ENCODE data around the gene SLC28A1. TPM values are rescaled to one million over a fixed set of nuclear protein-coding genes. Genes with fewer than 3 reads are reported as not detected.
A peak's percentile ranks its signal among the peaks of the same experiment; 100 is the strongest.

SLC28A1 gene
- total RNA-seq, 4 donors from 2014 or later = not detected

DNA sequence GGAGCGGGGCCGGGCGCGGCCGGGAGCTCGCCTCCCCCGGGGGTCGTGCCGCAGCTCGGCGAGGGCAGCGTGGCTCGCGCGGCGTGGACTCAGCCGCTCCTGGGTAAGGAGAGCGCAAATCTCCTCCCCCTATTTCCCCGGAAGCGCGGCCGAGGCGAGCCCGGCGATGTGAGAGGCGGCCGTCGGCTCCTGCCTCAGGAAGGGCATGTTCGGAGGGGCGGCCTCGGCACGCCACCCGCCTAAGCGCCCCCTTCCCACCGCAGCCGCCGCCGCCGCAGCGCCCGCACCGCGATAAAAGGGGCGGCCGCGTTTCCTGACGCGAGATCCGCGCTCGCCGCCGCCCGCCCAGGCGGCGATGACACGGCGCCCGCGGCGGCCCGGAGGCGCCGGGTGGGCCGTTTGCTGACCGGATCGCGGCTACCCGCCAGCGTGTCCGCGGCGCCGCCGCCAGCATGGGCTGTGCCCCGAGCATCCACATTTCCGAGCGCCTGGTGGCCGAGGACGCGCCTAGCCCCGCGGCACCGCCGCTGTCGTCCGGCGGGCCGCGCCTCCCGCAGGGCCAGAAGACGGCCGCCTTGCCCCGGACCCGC is 97.3 kb downstream of the SLC28A1 start, which contains the start of gene PDE8A:
PDE8A (plus strand) TSS at position 146 of the 590 bp plus-strand sequence; CDS start at position 453, 307 bp downstream.
- no peaks in the 10 kb centered on the region for H3K36me3 ChIP-seq
- intact Hi-C loops (cut with DNase I; ENCODE audit: low total_unique reads) (loop anchor here (2.0 kb wide), 1 partner anchor 61 kb away; no protein-coding TSS in a partner anchor), in situ Hi-C loops (cut with MboI; ENCODE audit: low pct_ligation_motif_present in 1 of 4, low pct_unique_long_range_greater_than_20kb in 1 of 4, low sequenced_read_pairs in 3 of 4) (no loop called here)
- H3K9me3 ChIP-seq = no peaks in the 10 kb centered on the region
- TF ChIP-seq EP300 (IDR thresholded peaks at IDR 0.05; ENCODE audit: low read depth) (no peak), POLR2AphosphoS5 (IDR thresholded peaks at IDR 0.05) (no peak), CTCF (IDR thresholded peaks at IDR 0.05) (no peak), POLR2A (IDR thresholded peaks at IDR 0.05) (no peak)
- WGBS, 2 donors (ENCODE audit: low coverage in 1 of 2) = 0% methylated on average over 2 to 52 of the region's 95 CpGs
- DNase-seq = peak; percentile 63
- peak within 1 kb of the TSS; percentile 97 to 98 (median 97) for H3K27ac ChIP-seq
- H3K4me3 ChIP-seq = peak within 1 kb of the TSS; percentile 89 to 96 (median 93)
- H3K4me1 ChIP-seq = peaks cover 3 to 51% (median 36%) of the 10 kb centered on the region in 4 donors
- no peaks in the 10 kb centered on the region for H3K27me3 ChIP-seq

- H3K4me3 ChIP-seq = peak overlapping the region; percentile 89 to 96 (median 93)
- H3K27me3 ChIP-seq = no peaks in the 10 kb centered on the region
- no peaks in the 10 kb centered on the region for H3K9me3 ChIP-seq
- WGBS, 2 donors (ENCODE audit: low coverage in 1 of 2) = 1 to 4% methylated on average over 5 to 46 of the region's 46 CpGs
- intact Hi-C loops (cut with DNase I; ENCODE audit: low total_unique reads) (loop anchor here (2.0 kb wide), 1 partner anchor 60 kb away; no protein-coding TSS in a partner anchor), in situ Hi-C loops (cut with MboI; ENCODE audit: low pct_ligation_motif_present in 1 of 4, low pct_unique_long_range_greater_than_20kb in 1 of 4, low sequenced_read_pairs in 3 of 4) (no loop called here)
- no peaks in the 10 kb centered on the region for H3K36me3 ChIP-seq
- peak; percentile 70 for DNase-seq
- TF ChIP-seq POLR2AphosphoS5 (IDR thresholded peaks at IDR 0.05) (peak in 2 of 3 donors; percentile 67 to 72), POLR2A (IDR thresholded peaks at IDR 0.05) (peak; percentile 74), CTCF (IDR thresholded peaks at IDR 0.05) (no peak)
- H3K4me1 ChIP-seq = peaks cover 3 to 57% (median 38%) of the 10 kb centered on the region in 4 donors
- peak overlapping the region; percentile 97 to 98 (median 97) for H3K27ac ChIP-seq
Measured at GRCh38 chr15:84982301-84982920, 97.9 kb downstream of the SLC28A1 start.

DNA sequence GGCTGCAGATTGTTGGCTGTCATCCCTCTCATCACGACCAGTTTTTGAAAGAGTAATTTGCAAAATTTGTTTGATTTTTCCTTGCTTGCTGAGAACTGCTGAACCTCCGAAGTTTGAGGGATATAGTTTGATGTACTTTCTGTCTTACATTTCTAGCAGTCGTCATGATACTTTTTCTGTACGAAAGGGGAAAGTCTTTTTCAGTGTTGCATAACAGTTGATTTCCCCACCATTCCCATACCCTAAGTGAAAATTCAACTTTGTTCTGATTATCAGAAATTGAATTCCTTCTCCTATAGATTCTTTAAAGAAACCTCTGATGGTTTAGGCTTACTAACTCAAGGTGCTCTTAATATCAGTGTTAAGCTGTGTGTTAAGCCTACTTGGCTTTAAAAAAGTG is 98.8 kb downstream of the SLC28A1 start:
- no peak for TF ChIP-seq CTCF (IDR thresholded peaks at IDR 0.05)
- no peaks in the 10 kb centered on the region for H3K9me3 ChIP-seq
- H3K27me3 ChIP-seq = no peaks in the 10 kb centered on the region
- peak overlapping the region; percentile 97 to 98 (median 97) for H3K27ac ChIP-seq
- in situ Hi-C loops (cut with MboI; ENCODE audit: low pct_ligation_motif_present in 1 of 4, low pct_unique_long_range_greater_than_20kb in 1 of 4, low sequenced_read_pairs in 3 of 4) = no loop called here
- H3K36me3 ChIP-seq = no peaks in the 10 kb centered on the region
- 24 to 29% methylated on average over 4 of the region's 4 CpGs for WGBS, 2 donors (ENCODE audit: low coverage in 1 of 2)
- peaks cover 3 to 65% (median 38%) of the 10 kb centered on the region in 4 donors for H3K4me1 ChIP-seq
- intact Hi-C loops (cut with DNase I; ENCODE audit: low total_unique reads) = loop anchor here (2.0 kb wide), 1 partner anchor 60 kb away; no protein-coding TSS in a partner anchor
- peak overlapping the region in 3 of 4 donors; percentile 91 to 96 (median 95) for H3K4me3 ChIP-seq
- no peak for DNase-seq

DNA sequence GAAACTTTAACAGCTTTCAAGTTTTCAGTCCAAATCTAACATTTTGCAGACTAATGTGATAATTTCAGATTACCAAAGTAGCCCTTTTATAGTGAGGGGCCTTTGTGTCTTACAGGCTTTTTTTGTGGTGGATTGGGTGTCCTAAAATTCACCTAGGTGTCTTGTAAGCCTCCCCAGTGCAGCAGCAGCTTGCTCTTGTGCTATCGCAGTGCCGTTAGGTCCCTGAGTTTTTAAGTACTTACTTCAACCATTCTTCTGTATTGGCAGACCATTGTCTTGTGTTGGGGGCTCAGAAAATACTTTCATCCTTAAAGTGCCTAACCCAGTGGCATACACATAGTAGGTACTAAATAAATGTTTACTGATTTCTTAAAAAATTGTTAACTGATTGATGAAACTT is 99.2 kb downstream of the SLC28A1 start:
- no peak for TF ChIP-seq CTCF (IDR thresholded peaks at IDR 0.05)
- no peak for TF ChIP-seq POLR2A (IDR thresholded peaks at IDR 0.05)
- no peak for TF ChIP-seq POLR2AphosphoS5 (IDR thresholded peaks at IDR 0.05)
- no peak for TF ChIP-seq EP300 (IDR thresholded peaks at IDR 0.05; ENCODE audit: low read depth)
- H3K9me3 ChIP-seq = no peaks in the 10 kb centered on the region
- 40 to 44% methylated on average over 2 of the region's 2 CpGs for WGBS, 2 donors (ENCODE audit: low coverage in 1 of 2)
- intact Hi-C loops (cut with DNase I; ENCODE audit: low total_unique reads) = loop anchor here (2.0 kb wide), 1 partner anchor 59 kb away; no protein-coding TSS in a partner anchor
- H3K36me3 ChIP-seq = no peaks in the 10 kb centered on the region
- in situ Hi-C loops (cut with MboI; ENCODE audit: low pct_ligation_motif_present in 1 of 4, low pct_unique_long_range_greater_than_20kb in 1 of 4, low sequenced_read_pairs in 3 of 4) = no loop called here
- H3K27me3 ChIP-seq = no peaks in the 10 kb centered on the region
- DNase-seq = no peak
- peaks cover 3 to 70% (median 38%) of the 10 kb centered on the region in 4 donors for H3K4me1 ChIP-seq
- peak overlapping the region; percentile 97 to 98 (median 97) for H3K27ac ChIP-seq
- H3K4me3 ChIP-seq = peak overlapping the region in 3 of 4 donors; percentile 91 to 96 (median 95)
